KG1 (cell line): ENCODE measurements around the gene ATP10B.
"Not testable (repeated sequence)": the region's sequence is repeated elsewhere in the genome, so short reads cannot be mapped to it uniquely, and the experiment has no call there.

Experiments used
- DNase-seq: peaks from one replicate; lab custom pipeline; 2025; lab: John Stamatoyannopoulos, UW

The ATP10B gene

DNA sequence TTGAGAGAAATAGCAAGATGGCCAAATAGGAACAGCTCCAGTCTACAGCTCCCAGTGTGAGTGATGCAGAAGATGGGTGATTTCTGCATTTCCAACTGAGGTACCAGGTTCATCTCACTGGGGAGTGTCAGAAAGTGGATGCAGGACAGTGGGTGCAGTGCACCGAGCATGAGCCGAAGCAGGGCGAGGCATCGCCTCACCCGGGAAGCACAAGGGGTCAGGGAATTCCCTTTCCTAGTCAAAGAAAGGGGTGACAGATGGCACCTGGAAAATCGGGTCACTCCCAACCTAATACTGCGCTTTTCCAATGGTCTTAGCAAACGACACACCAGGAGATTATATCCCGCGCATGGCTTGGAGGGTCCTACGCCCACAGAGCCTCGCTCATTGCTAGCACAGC, 39.0 kb downstream of the ATP10B start:
- not testable (repeated sequence) for DNase-seq

DNA sequence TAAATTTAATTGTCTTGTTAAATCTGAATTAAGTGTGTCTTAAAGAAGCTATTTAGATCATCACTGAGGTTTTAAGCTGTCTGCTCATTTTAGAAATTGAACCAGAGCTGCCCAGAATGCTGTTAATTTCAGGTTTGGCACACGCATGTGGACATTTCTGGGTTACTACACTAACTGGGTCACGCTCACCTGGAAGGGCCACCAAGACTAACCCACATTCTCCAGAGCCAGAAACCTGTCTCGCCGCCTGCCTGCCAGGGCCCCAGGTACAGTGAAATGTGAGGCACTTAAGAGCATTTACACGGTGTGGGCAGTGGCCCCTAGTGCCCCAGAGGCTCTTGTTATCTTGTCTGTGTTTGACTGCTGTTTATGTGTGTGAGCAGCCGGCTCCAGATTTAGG, 46.6 kb downstream of the ATP10B start:
- no peak for DNase-seq

DNA sequence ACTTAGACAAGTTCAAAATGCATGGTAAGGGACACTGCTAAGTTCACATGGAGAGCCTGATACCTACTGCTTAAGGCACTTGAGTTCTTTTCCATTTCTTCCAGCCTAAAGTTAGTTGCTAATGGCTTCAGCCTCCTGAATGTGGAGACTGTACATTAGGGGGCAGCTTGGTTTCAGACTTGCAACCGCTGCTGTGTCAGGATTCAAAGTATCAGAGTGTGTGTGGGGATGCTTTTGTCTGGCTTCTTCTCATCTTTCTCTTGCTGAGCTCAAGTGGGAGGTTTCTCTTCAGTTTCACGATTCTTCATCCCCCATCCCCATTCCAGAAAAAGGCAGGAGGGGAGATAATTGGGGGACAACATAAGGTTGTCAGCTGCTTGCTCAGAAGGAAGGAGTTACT, 49.4 kb downstream of the ATP10B start:
- no peak for DNase-seq

DNA sequence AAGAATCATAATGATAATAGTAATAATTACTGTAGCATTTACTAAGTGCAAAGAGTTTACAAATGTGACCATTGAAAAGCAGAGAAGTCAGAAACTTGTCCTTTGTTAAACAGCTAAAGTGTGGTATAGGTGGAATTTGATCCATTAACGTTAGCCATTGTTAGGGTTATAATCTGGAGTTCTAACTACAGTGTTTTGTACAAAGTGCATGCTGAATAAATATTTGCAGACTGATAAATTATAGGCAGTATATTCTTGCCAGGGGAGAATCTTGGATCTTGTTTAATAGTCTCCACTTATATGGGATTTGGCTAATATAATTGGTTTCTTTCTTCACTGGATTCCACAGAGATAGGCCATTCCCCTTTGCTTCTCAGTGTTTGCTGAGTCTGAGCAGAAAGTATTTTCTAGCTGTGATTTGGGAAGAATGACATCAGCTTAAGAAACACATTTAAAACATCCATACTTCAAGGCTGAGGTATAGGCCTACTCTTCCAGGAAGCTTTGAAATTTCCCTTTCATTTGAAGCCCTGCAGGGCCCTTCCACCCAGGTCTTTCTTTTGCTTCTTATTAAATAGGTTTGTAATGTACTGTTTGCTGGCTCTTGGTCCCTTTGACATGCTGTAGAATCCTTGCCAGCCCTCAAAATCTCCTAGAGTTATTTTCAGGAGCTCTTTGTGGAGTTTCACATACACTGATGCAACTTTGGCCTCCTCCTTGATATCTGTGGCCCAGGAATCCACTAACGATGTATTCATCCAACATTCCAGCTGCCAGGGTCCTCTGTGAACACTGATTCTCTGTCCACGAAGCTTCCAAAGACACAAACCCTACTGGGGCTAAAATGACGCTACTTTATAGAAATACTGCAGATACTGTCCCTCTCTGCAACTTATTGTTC, 51.4 kb downstream of the ATP10B start:
- DNase-seq: no peak

DNA sequence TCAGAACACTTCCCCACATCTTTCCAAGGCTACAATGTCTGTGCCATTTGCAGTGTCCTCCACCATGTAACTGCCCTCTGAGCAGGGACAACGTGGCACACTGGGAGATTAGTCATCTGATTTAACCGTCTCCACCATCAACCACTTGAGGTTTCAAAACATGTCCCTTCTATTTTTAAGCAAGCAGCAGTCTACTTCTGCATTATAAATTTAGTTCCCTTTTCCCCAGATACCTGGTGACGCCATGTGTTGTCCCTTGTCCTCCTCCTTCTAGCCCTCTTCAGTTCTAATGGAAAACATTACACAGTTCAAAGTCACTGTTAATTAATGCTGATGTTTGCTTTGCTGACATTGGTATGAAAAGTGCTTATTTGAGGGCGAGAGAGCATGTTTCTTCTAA, 52.8 kb downstream of the ATP10B start:
- no peak for DNase-seq

DNA sequence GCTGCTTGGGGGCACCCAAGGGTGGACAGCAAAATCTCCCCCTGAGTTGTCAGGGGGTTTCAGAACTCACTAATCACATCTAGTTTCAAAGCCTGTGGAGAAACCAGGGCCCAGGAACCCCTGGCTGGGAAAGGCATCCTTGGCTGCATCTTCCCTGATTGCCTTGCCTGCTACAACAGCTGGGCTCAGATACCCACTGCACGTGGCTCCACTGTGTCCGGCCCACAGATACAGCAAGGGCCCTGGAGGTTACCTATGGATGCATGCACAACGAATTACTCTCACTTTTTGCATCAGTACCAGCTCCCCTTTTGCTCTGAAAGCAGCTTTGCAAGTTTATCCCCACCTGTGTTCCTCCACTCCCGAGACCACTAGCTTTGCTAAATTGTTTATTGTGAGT, 55.0 kb downstream of the ATP10B start:
- no peak for DNase-seq

DNA sequence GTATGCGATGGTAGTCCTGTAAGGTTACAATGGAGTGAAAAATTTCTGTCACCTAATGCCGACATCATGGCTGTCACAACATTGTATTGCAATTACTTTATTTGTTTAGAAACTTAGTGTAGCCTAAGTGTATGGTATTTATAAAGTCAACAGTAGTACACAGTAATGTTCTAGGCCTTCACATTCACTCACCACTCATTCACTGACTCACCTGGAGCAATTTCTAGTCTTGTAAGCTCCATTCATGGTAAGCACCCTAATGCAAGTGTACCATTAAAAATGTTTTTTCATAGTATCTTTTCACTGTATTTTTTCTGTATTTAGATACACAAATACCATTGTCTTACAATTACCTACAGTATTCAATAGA, 58.5 kb downstream of the ATP10B start:
- no peak for DNase-seq

DNA sequence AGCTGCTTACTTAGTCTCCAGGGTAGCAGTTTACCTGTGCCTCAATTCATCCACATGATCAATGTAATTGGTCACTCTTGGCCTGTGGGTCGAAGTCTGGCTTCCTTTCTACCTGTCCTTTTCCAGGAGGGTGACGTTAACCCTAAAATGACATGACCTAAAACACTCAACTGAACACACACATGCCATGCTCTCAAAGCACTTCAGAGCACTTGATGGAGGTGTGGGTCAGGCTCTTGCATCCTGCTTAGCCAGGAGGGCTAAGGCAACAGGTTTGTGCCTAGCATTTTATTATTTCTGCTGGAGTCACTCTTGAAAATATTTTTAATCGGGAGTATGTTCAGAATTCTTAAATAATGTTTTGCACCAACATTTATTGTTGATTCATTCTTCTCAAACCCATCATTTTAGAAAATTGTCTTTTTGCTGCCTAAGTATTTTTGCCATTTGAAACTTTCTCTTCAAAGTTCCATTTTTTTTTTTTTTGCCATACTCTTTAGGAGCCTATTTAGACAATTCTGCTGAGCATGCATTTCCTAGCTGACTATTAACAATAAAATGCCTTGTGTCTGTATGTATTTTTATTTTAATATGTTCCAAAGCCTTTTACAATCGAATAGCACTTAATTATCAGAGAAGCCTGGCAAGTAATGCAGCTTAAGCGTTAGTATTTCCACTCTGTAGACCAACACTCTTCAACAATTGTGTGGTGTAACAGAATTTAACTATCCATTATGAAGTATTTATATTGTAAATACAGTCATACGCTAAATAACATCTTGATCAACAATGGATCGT, 59.1 kb downstream of the ATP10B start:
- no peak for DNase-seq

DNA sequence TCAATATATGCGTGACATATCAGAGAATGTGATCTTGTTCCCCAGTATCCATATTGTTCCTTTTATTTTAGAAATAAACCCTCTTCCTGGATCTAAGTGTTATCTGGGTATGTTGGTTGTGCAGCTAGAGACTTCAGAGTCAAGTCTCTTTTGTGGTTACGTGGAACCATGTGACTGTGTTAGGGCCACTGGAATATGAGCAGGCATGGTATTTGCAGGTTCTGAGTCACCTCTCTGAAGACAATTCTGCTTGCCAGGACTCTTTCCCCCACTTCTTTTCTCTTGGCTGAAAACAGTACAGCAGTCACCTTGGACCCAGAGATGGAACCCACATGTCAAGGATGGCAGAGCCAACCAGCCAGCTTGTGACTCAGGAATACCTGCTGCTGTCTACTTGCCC, 59.7 kb downstream of the ATP10B start:
- DNase-seq: no peak

DNA sequence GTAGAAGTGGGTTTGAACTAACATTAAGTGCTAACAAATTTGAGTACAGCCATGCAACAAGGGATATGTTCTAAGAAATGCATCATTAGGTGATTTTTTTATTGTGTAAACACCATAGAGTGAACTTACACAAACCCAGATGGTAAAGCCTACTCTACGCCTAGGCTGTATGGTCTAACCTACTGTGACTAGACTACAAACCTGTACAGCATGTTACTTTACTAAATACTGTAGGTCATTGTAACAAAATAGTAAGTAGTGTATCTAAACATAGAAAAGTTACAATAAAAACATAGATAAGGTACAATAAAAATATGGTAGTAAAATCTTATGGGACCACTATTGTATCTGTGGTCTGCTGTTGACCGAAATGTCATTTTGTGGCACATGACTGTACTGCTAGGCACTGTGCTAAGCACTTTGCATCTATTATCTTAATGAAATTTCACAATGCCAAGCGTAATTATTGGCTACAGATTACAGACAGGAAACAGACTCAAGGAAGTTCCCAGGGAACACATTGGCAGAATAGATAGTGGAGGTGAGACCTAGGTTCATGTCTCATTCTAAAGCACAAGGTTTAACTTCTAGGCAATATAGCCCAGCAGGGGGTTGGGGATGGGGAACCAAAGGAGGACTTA, 62.7 kb downstream of the ATP10B start:
- DNase-seq: no peak

DNA sequence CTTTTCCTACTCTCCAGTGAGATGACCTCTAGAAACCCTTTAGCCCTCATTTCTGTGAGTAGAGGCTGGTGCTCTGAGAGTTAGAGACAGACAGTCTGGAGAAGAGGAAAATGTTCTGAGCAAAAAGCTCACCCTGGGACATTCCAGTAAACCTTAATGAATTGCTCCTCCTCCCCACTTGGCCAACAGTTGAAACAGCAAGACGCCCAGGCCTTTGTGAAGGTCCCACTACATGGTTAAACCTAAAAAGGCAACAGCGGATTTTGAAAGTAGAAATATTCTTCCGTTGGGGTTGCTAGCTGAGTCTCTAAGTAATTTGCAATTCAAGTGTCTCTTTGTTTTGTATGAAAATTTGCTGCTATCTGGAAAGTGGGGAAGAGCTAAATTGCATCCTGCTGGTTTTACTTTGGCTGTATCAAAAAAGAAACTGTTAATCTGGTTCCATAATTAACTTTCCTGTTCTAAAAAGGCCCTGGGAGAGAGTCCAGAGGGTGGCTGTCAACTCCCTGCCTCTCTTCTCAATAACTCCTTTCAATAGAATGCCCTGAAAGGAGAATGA, 63.8 kb downstream of the ATP10B start:
- no peak for DNase-seq

DNA sequence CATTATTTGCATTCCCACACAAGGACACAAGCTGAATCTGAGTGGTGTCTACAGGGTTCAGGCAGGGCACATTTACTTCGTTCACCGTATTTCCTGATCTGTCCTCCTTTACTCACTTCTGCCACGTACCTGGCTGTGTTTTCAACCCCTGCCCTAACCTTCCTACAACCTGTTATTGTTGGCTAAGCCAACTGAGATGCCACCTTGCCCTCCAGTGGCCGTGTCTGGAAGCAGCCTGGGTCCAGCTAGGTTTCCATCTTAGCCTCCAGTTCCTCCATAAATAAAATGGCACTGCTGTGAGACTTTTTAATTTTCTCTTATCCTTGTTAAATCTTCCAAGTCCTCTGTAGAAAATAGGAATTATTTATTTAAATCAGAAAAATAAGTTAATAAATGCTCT, 64.8 kb downstream of the ATP10B start:
- DNase-seq: no peak

DNA sequence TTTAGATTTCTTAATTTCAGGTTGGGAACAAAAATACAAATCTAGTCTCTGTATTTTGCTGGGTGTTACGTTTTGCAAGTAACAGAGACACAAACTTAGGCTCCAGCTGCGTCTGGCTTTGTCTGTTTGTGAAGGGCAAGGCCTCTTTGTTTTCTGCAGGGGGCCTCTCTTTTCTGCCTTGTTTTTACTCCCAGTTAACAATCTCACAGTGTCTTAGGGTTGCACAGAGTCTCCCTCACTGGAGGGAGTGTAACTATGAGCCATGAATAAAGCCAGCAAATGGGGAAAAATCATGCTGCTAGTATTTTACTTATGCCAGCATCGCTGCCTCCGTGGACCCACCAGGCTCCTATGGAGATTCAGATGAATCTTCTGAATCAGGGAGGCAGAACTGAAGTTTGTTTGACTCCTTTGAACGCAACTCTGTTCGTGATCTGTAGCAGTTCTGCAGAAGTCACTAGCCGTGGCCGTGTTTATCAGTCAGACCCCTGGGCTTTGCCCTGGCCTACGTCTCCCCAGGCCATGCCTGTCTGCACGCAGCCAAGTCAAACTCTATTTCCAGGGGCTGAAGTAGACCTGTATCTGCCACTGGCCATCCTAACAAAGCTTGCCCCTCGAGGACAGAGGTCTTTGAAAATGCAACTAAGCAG, 77.2 kb downstream of the ATP10B start:
- no peak for DNase-seq

DNA sequence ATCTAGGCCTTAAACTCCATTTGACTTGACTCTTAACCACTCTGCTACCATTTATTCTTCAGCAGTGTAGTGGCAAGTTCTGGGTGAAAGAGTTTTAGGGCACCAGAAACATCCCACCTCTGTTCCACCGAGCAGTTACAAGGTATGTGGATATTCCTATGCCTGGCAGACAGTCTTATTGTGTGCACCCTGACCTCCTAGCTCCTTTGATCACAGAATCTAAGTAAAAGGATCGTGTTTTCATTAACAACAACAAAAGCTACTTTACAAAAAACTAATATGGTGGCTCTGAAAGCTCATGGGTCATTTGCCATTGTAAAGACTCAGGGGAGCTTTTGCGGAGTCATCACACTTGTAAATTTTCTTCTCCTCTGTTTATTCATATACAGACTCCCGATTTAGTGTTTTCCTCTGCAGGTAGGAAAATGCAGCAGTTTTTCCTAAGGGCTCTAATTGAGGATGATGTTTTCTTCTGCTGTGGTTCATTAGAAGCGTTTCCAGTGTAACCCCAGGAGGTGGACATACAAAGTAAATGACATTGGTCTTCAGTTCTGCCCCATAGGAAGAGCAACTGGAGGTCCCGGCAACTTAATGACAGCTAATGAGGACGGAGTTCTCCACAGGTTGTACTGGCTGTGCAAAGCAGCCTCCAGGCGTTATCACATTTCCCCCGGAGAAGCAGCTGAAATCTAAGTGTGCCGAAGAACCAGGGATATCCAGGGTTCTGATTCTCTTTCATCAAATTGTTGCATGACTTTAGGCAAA, 78.2 kb downstream of the ATP10B start:
- no peak for DNase-seq

DNA sequence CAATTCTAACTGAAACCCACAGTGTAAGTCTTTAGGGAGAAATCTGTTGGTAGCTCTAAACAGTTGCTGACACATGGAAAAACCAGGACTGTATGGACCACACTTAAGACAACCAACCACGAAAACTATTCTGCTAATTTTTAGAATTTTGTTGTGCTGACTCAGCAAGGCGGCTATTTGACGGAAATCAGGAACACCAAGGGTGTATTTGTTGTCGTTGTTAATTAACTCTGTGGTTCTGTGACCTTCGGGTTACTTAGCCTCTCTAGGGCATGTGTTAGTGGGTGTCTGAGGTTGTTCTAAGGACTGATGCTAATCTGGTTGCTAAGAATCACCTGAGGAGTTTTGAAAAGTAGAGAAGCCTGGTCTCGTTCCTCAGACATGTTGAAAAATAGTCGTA, 79.2 kb downstream of the ATP10B start:
- no peak for DNase-seq

DNA sequence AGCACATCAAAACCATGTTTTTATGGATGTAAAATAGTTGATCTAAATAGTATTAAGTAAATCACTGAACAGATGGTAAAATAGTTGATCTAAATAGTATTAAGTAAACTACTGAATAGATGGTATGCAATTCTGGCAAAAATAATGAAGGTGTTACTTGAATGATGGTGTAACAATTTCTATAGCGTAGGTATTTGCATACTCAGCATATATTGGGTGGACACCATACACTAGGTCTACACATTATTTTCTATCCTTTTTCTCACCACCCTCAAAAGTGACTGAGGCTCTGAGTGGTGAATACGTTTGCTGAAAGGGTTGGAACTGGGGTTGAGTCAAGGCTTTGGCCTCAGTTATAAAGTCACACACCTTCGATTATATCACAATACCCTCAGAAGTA, 81.3 kb downstream of the ATP10B start:
- DNase-seq: no peak

DNA sequence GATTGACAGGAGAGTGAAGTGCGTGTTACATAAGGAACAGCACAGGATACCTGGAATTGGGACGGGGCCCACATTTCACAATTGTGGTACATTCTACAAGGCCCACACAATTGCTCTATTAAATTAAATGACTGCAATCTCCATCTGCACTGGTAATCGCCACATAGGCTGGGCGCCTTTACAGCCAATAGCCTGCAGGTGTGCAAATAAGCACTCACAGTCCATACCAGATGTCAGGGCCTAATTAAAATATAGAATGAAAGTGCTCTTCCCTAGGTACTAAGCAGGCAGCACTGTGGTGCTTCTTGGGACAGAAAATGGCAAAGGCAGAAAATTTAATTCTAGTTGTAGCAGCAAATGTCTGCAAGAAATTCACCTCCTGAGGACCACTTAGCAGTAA, 82.7 kb downstream of the ATP10B start:
- DNase-seq: no peak

DNA sequence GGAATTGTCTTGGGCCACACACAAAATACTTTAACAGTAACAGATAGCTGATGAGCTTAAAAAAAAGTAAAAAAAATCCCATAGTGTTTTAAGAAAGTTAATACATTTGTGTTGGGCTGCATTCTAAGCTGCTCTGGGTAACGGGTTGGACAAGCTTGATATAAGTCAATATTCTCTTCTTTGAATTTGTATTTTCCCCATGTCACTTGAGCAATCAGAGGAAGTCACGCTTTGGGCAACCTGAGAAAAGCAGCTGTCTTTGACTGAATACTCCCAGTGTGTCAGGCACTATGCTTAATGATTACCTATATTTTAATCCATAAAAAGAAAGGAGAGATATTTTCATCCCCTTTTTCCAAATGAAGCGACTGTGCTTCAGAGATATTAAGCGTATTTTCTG, 84.9 kb downstream of the ATP10B start:
- DNase-seq: no peak

DNA sequence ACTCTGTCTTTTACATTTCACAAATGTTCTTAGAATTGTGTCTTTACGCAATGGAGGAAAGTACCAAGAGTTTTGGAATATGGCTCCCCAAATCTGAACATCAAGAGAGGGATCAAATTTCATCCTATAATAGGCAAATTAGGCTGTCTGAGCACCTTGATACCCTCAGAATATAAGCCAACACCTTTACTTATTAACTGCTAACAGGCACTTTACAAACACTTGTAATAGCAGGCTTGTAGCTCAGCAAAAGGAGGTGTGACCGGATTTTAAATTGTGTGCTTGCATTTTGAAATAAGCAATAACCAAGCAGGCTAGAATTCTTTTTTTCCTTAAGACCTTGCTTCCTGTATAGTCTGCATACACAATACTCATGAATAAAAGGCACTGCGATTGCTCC, 92.0 kb downstream of the ATP10B start:
- DNase-seq: no peak

DNA sequence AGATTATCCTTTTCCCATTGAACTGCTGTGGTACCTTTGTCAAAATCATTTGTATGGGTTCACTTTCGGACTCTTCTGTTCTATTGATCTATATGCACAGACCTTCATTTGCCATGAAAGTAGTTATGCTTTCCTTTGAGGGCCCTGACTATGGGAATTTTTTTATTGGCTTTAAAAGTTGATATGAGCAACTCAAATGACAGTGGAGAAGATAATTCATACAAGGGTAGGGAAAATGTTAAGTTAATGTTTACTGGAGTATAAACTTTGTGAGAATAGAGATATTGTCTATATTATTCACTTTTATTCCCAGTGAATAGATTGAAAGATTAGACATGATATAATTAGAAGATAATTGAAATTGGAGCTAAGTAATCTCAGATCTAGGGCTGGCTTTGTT, 94.8 kb downstream of the ATP10B start:
- DNase-seq: no peak

DNA sequence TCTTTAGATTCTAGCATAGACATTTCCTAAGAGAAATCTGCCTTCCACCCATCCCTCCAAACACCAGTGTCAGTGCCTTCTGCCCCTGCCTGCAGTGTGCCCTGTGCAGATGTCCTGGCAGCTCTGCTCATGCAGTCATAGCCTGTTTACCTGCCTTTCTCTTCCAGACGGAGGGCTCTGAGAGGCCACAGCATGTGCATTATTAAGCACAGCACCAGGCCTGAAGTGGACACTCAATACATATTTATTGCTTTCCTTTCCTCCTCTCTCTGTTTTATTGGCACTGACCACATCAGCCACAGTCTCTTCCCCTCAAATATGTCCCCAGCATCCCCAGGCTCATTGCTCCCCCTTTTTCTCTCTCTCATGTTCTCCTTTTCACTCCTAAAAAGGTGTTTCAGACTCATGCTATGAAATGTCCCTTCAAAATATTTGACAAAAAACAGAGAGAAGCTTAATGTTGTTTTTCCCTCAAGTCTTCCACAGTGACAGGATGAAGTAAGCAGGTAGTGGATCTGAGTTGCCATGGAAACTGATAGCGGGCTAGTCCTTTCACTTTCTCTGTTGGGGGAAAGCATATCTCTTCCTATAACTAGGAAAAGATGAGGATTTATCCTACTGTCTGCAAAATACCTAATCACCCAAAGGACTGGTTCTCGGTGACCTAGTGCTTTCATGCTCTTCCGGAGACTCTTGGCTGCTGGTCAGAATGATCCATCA, 100.9 kb downstream of the ATP10B start:
- DNase-seq: no peak
